Loucy (cell line): ENCODE data around the gene CD6.

Experiments
- H2AFZ ChIP-seq: fragments of 200-600 bp; sonication (generic); 2 replicates; pipeline ENCODE4 v1.6.0; 2016; ENCODE audit warnings: antibody characterized with exemption, mild to moderate bottlenecking, low read length, moderate library complexity
- H3F3A ChIP-seq: fragments of 200-600 bp; 2 replicates; pipeline ENCODE4 v1.6.0; 2016; ENCODE audit warnings: antibody characterized with exemption, low read depth, mild to moderate bottlenecking
- H3K27me3 ChIP-seq: fragments of 200-600 bp; sonication (generic); 2 replicates; pipeline ENCODE4 v1.6.1; 2014; ENCODE audit warnings: low read length, mild to moderate bottlenecking; ENCODE audit not compliant: insufficient read depth, poor library complexity, severe bottlenecking
- H3K36me3 ChIP-seq: fragments of 200-600 bp; sonication (generic); 2 replicates; pipeline ENCODE4 v1.6.1; 2016; ENCODE audit warnings: low read length; ENCODE audit not compliant: insufficient read depth
- H3K4me1 ChIP-seq: fragments of 200-600 bp; sonication (generic); 2 replicates; pipeline ENCODE4 v1.5.1; 2014; ENCODE audit warnings: low read length, mild to moderate bottlenecking; ENCODE audit not compliant: insufficient read depth, poor library complexity, severe bottlenecking
- H3K4me2 ChIP-seq: fragments of 200-600 bp; sonication (generic); 2 replicates; pipeline ENCODE4 v1.6.0; 2014; ENCODE audit warnings: antibody characterized with exemption, low read length, low read depth, mild to moderate bottlenecking; ENCODE audit not compliant: poor library complexity, severe bottlenecking
- H3K4me3 ChIP-seq: fragments of 200-600 bp; sonication (generic); 2 replicates; pipeline ENCODE4 v1.5.1; 2014; ENCODE audit warnings: low read length, mild to moderate bottlenecking, mixed read lengths; ENCODE audit not compliant: poor library complexity, severe bottlenecking
- H3K79me2 ChIP-seq: fragments of 200-600 bp; sonication (generic); 2 replicates; pipeline ENCODE4 v1.6.1; 2014; ENCODE audit warnings: low read length; ENCODE audit not compliant: insufficient read depth
- H3K9ac ChIP-seq: fragments of 200-600 bp; sonication (generic); 2 replicates; pipeline ENCODE4 v1.6.0; 2014; ENCODE audit warnings: mild to moderate bottlenecking, low read depth, low read length, moderate library complexity; ENCODE audit not compliant: poor library complexity, severe bottlenecking
- H3K9me2 ChIP-seq: fragments of 200-600 bp; sonication (generic); replicated peaks from 2 replicates; pipeline ENCODE4 v1.6.1; 2016; ENCODE audit warnings: low read depth, low read length, mixed read lengths
- H3K9me3 ChIP-seq: fragments of 200-600 bp; sonication (generic); 2 replicates; pipeline ENCODE4 v1.6.1; 2014; ENCODE audit warnings: mild to moderate bottlenecking, antibody characterized with exemption, low read length, low read depth; ENCODE audit not compliant: insufficient read depth
- H4K20me1 ChIP-seq: fragments of 200-600 bp; sonication (generic); 2 replicates; pipeline ENCODE4 v1.6.0; 2014; ENCODE audit warnings: antibody characterized with exemption, low read length, mild to moderate bottlenecking; ENCODE audit not compliant: insufficient read depth, poor library complexity, severe bottlenecking
- CTCF ChIP-seq: fragments of 200-600 bp; sonication (generic); conservative IDR thresholded peaks from 2 replicates; pipeline ENCODE4 v1.5.1; 2014; ENCODE audit warnings: mild to moderate bottlenecking, antibody characterized with exemption, low read length
- EZH2phosphoT487 ChIP-seq: fragments of 200-600 bp; IDR thresholded peaks from 2 replicates; pipeline ENCODE4 v1.6.1; 2018; ENCODE audit warnings: antibody characterized with exemption, mild to moderate bottlenecking, moderate library complexity, borderline replicate concordance

CD6 gene

GRCh38 chr11:61058583-61059259, 87.2 kb downstream of the CD6 start:
- Histone ChIP-seq H3K9me2 (no peaks in the 10 kb centered on the region), H2AFZ (no peak overlapping the region), H3K9me3 (no peaks in the 10 kb centered on the region), H3K79me2 (no peaks in the 10 kb centered on the region), H3K27me3 (no peaks in the 10 kb centered on the region), H3K4me1 (no peaks in the 10 kb centered on the region), H3K4me2 (no peak overlapping the region), H3K9ac (no peak overlapping the region), H4K20me1 (no peaks in the 10 kb centered on the region), H3K4me3 (no peak overlapping the region), H3K36me3 (no peaks in the 10 kb centered on the region), H3F3A (no peaks in the 10 kb centered on the region)
- no peak for TF ChIP-seq EZH2phosphoT487
- TF ChIP-seq CTCF = no peak

GRCh38 chr11:61059260-61059752, 87.8 kb downstream of the CD6 start:
- Histone ChIP-seq H3K79me2 (no peaks in the 10 kb centered on the region), H3F3A (no peaks in the 10 kb centered on the region), H3K27me3 (no peaks in the 10 kb centered on the region), H2AFZ (no peak overlapping the region), H3K4me3 (no peak overlapping the region), H3K9me3 (no peaks in the 10 kb centered on the region), H3K9ac (no peak overlapping the region), H3K36me3 (no peaks in the 10 kb centered on the region), H4K20me1 (no peaks in the 10 kb centered on the region), H3K4me1 (no peaks in the 10 kb centered on the region), H3K4me2 (no peak overlapping the region), H3K9me2 (no peaks in the 10 kb centered on the region)
- no peak for TF ChIP-seq EZH2phosphoT487
- no peak for TF ChIP-seq CTCF

GRCh38 chr11:61061081-61061826, 89.8 kb downstream of the CD6 start:
- Histone ChIP-seq H3K4me3 (no peak overlapping the region), H3K27me3 (no peaks in the 10 kb centered on the region), H2AFZ (no peak overlapping the region), H3K79me2 (no peaks in the 10 kb centered on the region), H3K4me2 (no peak overlapping the region), H3K4me1 (no peaks in the 10 kb centered on the region), H3F3A (no peaks in the 10 kb centered on the region), H3K9me3 (no peaks in the 10 kb centered on the region), H3K36me3 (no peaks in the 10 kb centered on the region), H3K9me2 (no peaks in the 10 kb centered on the region), H4K20me1 (no peaks in the 10 kb centered on the region), H3K9ac (no peak overlapping the region)
- TF ChIP-seq CTCF (no peak), EZH2phosphoT487 (no peak)
